Measurements from ENCODE around the gene IER2.

Gene IER2

DNA sequence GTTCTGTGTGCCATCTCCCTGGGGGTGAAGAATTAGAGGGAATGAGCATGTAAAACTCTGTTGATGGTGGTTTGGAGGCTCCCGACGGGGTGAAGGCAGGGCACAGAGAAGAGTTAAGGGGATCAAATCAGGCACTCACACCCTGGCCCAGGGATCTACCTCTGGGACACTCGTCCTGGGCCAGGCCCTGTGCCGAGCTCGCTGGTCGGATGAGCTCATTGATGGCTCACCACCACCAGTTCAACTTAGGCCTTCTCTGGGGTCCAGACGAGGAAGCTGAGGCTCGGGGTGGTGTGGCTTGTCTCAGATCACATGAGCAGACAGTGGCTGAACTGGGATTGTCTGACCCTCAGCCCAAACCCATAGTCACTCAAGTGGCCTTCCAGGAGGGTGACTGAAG is 30.6 kb upstream of the IER2 start:
- DNase-seq: no peak

DNA sequence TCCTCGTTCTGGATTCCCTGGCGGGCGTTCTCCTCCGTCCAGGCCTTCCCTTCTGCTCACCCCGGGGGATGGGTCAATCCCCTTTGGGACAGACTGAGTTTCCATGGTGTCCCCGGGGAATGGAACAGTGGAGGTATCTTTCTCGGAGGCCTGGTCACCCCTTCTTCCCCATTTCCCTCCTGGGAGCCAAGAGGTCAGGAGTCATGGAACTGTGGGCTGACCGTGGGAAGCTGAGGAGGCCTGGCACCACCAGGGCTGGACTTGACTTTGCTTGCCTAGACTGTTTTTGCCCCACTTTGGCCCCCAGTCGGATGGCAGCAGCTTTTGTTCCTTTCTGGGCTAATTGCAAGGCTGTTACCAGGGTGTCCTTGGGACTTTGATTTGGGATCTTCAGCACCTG is 30.2 kb upstream of the IER2 start:
- no peak for DNase-seq

DNA sequence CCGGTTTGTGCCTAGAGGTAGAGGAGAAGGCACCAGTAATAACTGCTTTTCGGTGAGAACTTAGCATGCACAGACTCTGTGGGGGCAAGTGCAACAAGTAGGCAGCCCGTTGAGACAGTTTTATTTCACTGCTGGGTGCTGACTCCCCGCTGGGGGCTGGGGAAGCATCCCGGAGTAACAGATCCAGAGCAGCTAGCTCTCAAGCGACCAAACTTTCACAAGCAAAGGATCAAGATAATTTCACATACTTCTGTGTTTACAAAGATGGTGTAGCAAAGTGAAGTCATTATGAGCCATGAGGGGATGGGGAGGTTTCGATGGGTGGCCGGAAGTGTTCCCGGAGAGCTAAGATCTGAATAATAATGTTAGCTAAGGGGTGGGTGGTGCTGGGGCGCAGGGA is 29.4 kb upstream of the IER2 start:
- DNase-seq: no peak

DNA sequence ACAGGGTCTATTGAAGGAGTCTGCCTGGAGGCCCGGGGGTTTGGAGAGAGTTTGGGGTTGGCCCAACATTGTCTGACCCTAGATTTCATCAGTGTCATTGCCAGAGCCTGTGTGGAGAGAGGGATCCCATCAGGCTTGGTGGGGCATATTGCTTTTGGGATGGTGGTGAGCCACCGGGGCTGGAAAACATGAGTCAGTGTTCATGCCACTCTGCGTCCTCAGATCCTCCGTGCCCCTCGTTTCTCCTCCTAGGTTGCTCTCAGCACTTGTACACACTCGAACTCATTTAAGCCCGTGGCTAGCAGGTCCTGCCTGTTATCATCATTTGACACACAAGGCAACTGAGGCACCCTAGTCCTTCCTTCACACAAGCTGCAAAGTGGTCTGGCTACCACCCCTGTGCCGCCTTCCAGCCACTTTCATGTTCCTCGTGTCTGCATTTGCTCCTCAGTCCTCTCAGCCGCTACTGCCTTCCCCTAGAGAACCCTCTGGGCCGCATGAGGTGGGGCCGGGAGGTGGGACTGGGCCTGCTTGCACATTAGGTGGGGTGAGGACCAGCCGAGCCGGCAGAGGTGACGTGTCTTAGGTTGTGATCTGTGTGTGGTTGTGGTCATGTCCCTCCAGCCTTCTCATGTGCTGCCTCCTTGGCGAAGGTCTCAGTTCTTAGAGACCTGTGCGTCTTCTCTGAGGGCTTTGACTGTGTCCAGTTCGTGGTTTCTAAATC is 28.5 kb upstream of the IER2 start:
- peak in 1 of 5 experiments; percentile 27 for DNase-seq

DNA sequence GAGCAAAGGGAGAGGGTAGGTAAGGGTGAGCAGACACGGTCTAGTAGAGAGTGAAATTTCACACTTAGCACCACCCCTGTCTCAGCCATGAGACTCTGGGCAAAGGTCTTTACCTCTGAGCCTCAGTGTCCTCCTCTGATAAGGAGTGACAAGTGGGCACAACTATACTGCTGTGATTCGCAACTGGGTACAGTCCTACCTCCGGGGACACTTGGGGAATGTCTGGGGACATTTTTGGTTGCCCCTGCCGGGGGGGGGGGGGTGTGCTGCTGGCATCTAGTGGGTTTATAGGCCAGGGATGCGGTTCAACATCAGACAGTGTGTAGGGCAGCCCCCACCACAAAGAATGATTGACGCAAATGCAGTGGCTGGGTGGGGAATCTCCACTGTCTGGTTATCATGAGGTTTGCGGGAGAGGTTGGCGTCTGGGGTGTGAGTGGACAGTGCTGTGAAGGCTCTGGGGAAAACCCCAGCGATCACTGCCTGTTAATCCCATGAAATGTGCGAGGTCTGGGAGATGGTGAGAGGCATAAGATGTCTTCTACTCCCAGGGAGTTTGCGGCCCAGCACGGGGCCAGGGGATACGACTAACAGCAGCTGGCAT is 27.8 kb upstream of the IER2 start:
- DNase-seq: peak in 1 of 5 experiments; percentile 47

DNA sequence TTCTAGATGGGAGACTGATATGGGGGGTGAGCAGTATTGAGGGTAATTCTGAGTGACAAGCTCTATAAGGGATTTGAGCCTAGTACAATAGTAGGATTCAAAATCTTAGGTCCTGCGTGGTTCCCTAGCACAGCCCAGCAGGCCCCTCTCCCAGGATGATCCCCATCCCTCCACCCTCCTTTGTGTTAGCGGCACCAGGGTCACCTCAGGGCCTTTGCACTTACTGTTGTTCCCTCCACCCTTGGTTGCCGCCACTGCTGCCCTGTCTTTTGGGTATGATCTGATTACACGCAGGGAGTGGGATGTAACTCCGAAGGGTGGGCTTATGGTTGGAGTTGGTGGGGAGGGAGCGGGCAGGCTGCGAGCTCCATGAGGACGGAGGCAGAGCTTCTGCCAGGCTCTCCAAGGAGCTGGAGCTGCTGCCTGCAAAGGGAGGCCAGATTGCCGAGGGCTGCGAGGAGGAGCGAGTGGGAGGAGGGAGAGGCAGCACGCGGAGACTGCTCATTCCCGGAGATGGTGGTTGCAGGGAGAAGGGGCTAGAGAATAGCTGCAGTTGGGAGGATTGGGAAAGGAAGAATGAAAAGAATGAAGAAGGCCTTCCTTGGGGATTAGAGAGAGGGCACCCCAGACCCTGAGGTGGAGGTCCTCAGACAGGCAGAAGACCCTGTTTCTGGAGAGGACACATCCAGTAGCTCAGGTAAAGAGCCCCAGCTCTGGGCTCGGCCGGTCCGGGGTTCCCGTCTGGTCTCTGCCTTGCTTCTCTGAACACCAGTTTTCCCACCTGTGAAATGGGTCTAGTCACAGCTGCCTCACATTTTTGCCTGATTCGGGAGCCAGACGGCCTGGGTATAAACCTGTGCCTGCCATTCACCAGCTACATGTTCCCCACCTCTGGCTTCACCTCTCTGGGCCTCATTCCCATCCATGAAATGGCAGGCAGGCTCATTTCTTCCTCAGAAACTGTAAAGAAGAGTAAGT is 26.9 kb upstream of the IER2 start:
- DNase-seq: no peak

DNA sequence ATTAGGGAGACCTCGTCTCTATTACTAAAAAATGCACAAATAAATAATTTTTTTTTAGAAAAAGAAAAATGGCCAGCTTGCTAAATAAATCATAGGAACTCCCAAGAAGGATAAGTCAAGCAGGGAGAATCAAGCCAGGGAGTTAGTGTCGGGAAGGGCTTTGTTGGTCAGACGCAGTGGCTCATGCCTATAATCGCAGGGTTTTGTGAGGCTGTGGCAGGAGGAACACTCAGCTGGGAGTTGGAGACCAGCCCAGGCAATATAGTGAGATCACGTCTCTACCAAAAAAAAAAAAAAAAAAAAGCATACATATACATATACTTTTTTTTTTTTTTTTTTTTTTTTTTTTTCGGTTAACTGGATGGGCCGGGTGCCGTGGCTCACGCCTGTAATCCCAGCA is 23.2 kb upstream of the IER2 start:
- no peak for DNase-seq

DNA sequence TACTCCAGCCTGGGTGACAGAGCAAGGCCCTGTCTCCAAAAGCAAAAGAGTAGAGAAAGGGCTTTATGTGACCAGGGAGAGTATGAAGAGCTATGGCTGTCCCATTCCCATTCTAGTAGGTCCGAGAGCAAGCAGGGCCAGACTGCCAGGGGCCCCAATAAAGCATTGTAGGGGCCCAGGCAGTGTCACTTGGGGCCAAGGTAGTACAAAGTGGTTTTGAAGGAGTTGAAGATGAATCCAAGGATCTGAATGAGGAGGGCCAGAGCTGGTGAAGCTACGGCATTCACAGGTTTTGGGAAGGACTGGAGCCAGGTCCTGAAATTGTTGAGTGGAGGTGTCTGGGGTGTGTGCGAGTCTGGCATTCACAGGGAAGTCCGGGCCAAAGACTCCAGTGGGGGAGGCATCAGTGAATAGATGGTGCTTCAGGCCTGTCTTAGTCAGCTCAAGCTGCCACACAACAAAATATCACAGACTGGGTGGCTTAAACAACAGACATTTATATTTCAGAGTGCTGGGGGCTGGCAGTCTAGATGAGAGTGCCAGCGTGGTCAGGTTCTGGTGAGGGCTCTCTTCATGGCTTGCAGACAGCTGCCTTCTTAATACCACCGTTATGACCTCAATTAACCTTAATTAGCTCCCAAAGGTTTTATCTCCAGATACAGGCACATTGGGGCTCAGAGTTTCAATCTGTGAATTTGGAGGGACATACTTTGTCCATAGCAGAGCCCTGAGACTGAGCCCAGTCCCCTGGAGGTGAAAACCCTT is 22.2 kb upstream of the IER2 start:
- DNase-seq: no peak

DNA sequence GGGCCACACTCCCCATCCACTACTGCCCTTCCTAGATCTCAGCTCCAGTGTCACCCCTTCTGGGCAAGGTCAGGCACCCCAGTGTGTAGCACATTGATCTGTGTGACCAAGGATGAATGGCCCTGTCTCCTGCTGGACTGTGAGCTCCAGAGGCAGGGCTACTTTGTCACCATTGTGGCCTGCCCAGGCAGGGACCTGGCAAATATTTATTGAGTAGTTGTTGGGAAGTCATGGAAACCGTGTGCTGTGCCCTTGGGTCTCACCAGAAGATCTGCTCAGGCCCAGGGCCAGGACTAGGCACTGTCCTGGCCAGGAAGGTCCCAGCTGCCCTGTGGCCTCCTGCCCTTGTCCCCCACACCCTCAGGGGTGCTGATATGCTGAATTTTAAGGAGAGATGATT is 21.6 kb upstream of the IER2 start:
- no peak for DNase-seq

DNA sequence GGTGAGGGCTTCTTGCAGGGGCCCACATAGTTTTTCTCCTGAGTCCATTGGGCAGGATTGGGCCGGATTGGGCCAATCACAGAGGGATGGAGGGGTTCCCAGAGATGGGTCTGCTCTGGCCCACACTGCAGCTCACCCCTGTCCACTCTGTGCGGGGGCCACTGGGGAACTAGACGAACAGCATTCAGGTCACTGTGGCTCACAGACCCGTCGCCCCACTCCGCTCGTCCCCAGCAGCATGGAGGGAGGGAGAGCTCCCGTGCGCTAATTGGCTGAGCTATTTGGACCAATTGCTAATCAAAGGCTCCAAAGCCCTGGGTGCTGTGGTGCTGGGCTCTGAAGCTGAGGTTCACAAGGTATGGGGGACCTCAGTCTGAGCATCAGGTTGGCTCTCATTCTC is 20.8 kb upstream of the IER2 start:
- no peak for DNase-seq

DNA sequence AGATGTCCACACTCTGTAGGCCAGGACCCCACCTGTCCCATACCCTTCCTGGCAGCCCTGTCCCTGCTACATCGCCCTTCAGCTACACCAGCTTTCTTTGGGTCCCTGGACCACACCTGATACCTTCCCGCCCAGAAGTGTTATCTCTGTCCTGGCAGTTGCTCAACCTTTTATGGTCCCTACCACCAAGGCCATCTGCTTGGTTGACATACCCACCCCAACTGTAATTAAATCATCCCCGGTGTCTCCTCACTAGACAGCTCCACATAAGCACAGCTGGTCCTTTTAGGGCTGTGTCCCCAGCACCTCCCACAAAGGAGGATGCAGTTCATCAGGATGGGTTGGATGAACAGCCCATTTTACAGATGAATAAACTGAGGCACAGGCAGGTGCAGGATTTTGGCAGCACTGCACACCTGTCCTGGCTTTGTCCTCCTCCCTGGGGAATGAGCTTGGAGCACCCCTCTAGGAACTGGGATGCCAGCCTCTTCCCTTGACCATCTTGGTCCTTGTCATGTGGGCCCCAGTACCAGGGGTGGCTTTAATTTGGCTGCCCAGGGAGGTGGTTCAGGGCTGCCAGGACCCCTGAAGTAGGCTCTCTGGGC is 19.2 kb upstream of the IER2 start:
- DNase-seq: no peak

DNA sequence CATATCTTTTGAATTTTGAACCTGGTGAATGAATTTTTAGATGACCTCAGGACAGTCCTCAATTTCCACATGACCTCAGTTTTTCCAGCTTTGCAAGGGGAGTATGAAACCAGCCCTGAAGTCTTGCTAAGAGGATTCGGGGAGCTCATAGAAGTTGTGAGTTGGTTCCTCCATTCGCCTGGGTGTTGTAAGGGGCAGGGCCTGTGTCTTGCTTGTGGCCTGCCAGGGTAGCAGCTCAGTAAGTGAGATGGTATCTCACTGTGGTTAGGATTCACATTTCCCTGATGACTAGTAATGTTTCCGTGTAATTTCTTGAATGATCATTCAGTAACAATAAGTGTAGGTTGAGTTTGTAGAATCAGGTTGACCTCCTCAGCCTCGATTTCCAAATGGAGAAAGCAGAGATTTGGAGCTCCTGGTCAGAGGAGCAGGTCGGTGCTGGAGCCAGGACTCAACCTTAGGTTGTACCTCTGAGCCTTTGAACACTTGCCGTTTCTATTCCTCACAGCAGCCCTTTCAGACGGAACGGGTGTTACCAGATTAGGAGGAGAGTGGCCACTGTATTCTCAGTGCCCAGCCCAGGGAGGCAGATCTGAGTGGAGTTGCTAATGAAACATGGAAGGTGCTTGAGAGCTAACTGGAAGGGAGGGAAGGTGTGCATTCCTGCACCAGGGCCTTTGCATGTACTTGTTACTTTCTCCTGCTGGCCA is 17.6 kb upstream of the IER2 start:
- peak in 4 of 5 experiments; percentile 35 to 96 (median 44) for DNase-seq

DNA sequence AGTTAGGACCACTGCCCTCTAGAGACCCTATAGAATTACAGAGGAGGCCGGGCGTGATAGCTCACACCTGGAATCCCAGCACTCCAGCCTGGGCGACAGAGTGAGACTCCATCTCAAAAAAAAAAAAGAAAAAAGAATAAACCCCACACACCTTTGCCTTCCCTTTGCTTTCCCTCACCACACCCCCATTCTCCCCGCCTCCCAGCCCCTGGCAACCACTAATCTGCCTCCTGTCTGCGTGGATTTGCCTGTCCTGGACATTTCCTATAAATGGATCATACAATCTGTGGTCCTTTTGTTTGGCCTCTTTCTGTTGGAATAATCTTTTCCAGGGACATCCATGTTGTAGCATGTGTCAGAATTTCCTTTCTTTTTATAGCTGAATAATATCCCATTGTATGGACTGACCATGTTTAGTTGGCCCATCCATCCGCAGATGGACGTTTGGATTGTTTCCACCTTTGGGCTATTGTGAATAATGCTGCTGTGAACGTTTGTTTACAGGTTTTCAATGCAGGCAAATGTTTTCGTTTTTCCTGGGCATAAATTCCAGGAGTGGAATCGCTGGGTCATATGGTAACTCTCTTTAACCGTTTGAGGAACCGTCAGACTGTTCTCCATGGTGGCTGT is 16.9 kb upstream of the IER2 start:
- DNase-seq: no peak

DNA sequence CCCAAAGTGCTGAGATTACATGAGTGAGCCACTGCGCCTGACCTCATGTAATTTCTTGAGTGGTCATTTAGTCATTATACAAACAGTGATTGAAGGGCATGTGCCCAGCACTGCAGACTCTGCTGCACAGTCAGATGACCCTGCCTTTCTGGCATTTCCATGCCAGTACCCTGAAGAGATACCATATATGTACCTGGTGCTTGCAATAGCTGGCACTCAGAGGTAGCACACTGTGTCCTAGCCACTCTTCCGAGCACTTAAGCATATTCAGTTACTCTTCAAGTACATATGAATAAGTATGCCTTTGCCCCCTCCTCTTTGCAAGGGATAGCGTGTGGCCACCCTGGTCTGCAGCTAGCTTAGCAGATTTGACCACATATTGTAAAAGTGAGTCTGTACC is 15.6 kb upstream of the IER2 start:
- no peak for DNase-seq

DNA sequence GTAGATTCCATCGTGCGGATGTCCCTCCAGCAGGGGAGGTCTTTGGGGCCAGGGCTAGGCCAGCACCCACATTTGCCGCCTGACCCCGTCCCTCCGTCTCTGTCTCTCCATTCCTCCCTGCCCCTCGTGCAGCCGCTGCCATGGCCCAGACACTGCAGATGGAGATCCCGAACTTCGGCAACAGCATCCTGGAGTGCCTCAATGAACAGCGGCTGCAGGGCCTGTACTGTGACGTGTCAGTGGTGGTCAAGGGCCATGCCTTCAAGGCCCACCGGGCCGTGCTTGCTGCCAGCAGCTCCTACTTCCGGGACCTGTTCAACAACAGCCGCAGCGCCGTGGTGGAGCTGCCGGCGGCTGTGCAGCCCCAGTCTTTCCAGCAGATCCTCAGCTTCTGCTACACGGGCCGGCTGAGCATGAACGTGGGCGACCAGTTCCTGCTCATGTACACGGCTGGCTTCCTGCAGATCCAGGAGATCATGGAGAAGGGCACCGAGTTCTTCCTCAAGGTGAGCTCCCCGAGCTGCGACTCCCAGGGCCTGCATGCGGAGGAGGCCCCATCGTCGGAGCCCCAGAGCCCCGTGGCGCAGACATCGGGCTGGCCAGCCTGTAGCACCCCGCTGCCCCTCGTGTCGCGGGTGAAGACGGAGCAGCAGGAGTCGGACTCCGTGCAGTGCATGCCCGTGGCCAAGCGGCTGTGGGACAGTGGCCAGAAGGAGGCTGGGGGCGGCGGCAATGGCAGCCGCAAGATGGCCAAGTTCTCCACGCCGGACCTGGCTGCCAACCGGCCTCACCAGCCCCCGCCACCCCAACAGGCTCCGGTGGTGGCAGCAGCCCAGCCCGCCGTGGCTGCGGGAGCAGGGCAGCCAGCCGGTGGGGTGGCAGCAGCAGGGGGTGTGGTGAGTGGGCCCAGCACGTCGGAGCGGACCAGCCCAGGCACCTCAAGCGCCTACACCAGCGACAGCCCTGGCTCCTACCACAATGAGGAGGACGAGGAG is 14.8 kb upstream of the IER2 start:
- DNase-seq: no peak

DNA sequence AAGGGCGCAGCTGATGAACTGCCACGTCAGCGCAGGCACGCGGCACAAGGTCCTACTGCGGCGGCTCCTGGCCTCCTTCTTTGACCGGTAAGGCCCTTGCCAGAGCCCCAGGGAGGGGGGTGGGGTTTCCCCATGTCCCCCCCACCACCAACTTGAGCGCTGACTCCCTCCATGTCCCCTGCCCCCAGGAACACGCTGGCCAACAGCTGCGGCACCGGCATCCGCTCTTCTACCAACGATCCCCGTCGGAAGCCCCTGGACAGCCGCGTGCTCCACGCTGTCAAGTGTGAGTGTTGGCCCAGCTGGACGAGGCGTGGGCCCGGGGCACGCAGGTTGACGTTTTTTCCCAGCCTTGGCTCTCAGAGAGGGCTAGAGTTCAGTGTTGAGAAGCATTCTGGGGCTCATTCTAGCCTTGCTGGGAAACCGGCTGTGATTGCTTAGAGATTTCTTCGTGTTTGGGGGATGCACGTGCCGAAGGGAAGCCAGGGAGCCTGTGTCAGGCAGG is 12.9 kb upstream of the IER2 start:
- no peak for DNase-seq

DNA sequence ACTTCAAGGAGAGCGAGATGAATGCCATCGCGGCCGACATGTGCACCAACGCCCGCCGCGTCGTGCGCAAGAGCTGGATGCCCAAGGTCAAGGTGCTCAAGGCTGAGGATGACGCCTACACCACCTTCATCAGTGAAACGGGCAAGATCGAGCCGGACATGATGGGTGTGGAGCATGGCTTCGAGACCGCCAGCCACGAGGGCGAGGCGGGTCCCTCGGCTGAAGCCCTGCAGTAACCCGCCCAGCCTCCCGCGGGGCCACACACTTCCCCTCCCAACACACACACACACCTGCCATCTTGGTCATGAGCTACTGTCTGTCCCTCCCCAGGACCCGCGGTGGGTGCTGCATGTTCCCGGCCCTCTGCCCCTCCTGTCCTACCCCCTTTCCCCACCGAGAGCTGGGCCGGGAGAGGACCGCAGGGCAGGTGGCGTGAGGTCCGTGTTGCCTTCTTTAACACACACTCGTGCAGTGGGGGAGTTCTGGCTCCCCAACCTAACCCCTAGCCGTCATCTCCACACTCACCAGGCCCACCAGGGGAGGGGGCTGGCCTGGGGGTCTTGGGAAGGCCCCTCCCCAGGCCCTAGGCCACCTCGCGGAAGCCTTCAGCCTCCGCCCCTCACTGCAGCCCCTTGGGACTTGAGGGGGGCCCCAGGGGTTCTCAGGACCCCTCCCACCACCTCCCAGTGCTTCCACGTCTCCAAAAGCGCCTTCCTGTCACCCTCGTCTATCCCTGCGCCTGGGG is 11.9 kb upstream of the IER2 start:
- DNase-seq: no peak

DNA sequence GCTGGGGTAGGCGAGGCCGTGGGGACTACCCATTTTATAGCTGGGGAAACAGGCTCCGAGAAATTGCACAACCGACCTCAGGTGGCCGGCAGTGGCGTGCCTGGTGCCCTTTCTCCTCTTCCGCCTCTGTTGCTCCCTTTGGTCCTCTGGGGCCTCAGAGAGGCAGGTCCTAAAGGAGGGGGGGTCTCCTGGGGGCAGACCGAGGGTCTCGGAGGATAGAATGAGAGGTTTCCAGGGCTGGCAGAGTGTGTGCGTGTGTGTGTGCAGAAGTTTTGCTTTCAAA is 11.4 kb upstream of the IER2 start:
- no peak for DNase-seq

DNA sequence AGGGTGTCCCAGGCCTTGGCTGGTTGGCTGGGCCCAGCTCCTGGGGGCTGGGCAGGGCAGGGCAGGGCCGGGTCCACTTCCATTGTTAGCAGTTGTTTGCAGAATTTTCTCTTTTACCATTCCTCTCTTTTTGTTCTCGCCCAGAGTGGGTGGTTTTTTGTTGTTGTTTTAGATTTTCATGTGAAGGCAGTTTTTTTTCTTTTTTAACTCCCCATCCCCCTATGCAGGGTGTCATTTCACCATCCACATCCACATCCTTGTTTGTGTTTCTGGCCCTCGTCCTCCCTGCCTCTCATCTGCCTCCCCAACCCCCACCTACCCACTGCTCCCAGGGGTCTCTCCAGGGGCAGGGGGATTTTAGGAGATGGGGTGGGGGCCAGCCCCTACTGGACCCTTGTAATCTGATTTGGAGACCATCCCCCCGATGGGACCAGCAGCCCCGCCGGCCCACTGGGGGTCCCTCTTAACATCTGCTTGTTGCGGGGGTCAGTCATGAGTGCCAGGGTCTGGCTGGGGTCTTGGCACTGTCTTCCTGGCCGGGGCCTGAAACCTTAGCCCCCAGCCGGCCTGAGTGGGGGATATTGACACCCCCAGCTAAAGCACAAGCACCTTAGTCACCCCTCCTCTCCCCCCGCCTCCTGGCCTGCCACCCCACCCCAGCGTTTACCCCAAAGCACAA is 10.4 kb upstream of the IER2 start:
- DNase-seq: no peak
